Adrenal gland (tissue), 12 donors: Measurements from ENCODE around the gene ATXN7L1. TPM values are rescaled to one million over a fixed set of nuclear protein-coding genes. Genes with fewer than 3 reads are reported as not detected.

ENCODE experiments used
- DNase-seq, 7 donors: peaks; one replicate each; pipeline ENCODE4 v3.0.0-alpha.2; 2019 to 2020
- H3K27ac ChIP-seq, 5 donors: fragments of 200-600 bp; sonication (generic) in 4 of 5; 1 replicate in 3 of 5; 2 replicates in 2 of 5; pipeline versions ENCODE4 v1.5.1 to v1.8.0; 2016 to 2020; ENCODE audit warnings: mild to moderate bottlenecking in 1 of 5
- H3K27me3 ChIP-seq: fragments of 200-600 bp; 2 replicates; pipeline ENCODE4 v1.8.0; 2021
- H3K36me3 ChIP-seq, 2 donors: fragments of 200-600 bp; replicated peaks in 1 of 2; 1 replicate in 1 of 2; 2 replicates in 1 of 2; pipeline versions ENCODE4 v1.5.1 to v1.8.0; 2018 to 2022
- H3K4me1 ChIP-seq, 2 donors: fragments of 200-600 bp; replicated peaks in 1 of 2; 1 replicate in 1 of 2; 2 replicates in 1 of 2; pipeline versions ENCODE4 v1.5.1 to v1.8.0; 2018 to 2021
- H3K4me3 ChIP-seq, 4 donors: fragments of 200-600 bp; sonication (generic) in 3 of 4; one replicate each; pipeline ENCODE4 v1.5.1; 2016 to 2018
- H3K9me3 ChIP-seq, 3 donors: fragments of 200-600 bp; sonication (generic) in 1 of 3; replicated peaks in 1 of 3; 1 replicate in 2 of 3; 2 replicates in 1 of 3; pipeline versions ENCODE4 v1.5.1 to v1.8.0; 2016 to 2021
- CTCF ChIP-seq, 6 experiments: fragments of 450-650 bp in 4 of 6; fragments of 200-600 bp in 2 of 6; sonication (generic) in 1 of 6; IDR thresholded peaks; 1 replicate in 5 of 6; 2 replicates in 1 of 6; pipeline versions ENCODE4 v1.5.1 to v1.8.0; 2016 to 2021; ENCODE audit warnings: antibody characterized with exemption in 6 of 6, mild to moderate bottlenecking in 2 of 6, moderate library complexity in 1 of 6
- POLR2A ChIP-seq, 2 donors: fragments of 450-650 bp; IDR thresholded peaks; one replicate each; pipeline ENCODE4 v1.6.1; 2017; ENCODE audit warnings: antibody characterized with exemption in 2 of 2, mild to moderate bottlenecking in 2 of 2, moderate library complexity in 1 of 2
- WGBS, 4 donors: extraction: QIAGEN DNeasy Blood & Tissue Kit in 2 of 4; methylation state at CpG; one replicate each; pipeline versions ENCODE4 v1.1.5 to v1.1.7; 2013 to 2017; 5-methylcytosine and 5-hydroxymethylcytosine counted together
- intact Hi-C, 2 donors: fragments of 100-400 bp; cut with DNase I; formaldehyde crosslinking; loops; one replicate each; pipeline versions ENCODE4 v1.14.1 to v1.15.0; 2022 to 2023
- polyA plus RNA-seq, 3 donors: library from polyadenylated mRNA; stranded (reverse); fragments of 200-250 nt in 2 of 3; fragments of 350-450 nt in 1 of 3; fragmentation: Illumina TruSeq in 1 of 3; extraction: RNeasy Lipid Tissue Mini Kit (QIAGEN cat#74804) in 1 of 3; gene quantifications; one replicate each; pipeline ENCODE4 v1.2.3, GENCODE V29; 2013 to 2014
- total RNA-seq, 9 donors: library from RNA; depleted of rRNA in 4 of 9; stranded (reverse); fragments of >200 nt in 4 of 9; fragments of 120-200 nt in 1 of 9; fragmentation: NEBNext Ultra II Directional in 1 of 9; extraction: Animal tissue kit (Norgen Biotek cat#: 25700) in 1 of 9; gene quantifications; one replicate each; pipeline versions ENCODE4 v1.1.0 to v1.2.4, GENCODE V29; 2013 to 2023
- donor health status: healthy with polysubstance abuse.
- donor health status: Bipolar disorder and iron deficiency.
- donor health status: DM: yes; HTN: yes; CAD: no.
- donor health status: DM: no; HTN: no; CAD: no.
- donor health status: DM: no; HTN: no; CAD: no.
- donor health status: DM: yes; HTN: yes; CAD: no.

Gene ATXN7L1
- total and polyA plus RNA-seq, 12 donors = 3.6 to 24.6 (median 9.0) TPM

- H3K9me3 ChIP-seq = no peaks in the 10 kb centered on the region
- intact Hi-C loops = no loop called here
- no peak overlapping the region for H3K27ac ChIP-seq
- no peak overlapping the region for H3K4me3 ChIP-seq
- no peaks in the 10 kb centered on the region for H3K4me1 ChIP-seq
- H3K36me3 ChIP-seq = peaks cover 0 to 12% of the 10 kb centered on the region in 2 donors
- TF ChIP-seq CTCF (IDR thresholded peaks at IDR 0.05) = no peak
- no peak for TF ChIP-seq POLR2A (IDR thresholded peaks at IDR 0.05)
- 95 to 97% (median 96%) methylated on average over 15 of the region's 15 CpGs for WGBS, 4 donors
- H3K27me3 ChIP-seq = no peaks in the 10 kb centered on the region
- no peak for DNase-seq
These were observed 252.5 kb downstream of the ATXN7L1 start for GRCh38 chr7:105623906-105624305.

DNA sequence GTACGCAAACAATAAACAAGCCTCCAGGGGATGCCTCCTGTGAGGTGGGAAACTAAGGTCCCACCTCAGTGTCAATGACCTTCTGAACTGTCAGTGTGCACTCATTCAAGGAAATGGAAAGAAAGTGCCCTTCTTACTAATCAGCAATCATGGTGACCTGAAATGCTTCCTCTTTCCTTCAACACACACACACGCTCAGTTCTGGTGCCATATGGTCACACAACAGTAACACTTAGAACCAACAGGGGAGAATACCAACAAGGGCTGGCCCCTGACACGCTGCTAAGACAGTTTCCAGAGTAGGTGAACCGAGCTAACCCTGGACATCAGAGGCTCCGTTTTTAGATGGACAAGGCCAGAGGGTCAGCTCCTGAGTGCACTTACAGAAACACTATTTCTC is 253.0 kb downstream of the ATXN7L1 start:
- 81 to 88% (median 84%) methylated on average over 5 of the region's 5 CpGs for WGBS, 4 donors
- Histone ChIP-seq H3K9me3 (no peaks in the 10 kb centered on the region), H3K27ac (no peak overlapping the region), H3K27me3 (no peaks in the 10 kb centered on the region), H3K4me3 (no peak overlapping the region), H3K36me3 (peaks cover 0 to 12% of the 10 kb centered on the region in 2 donors), H3K4me1 (no peaks in the 10 kb centered on the region)
- TF ChIP-seq POLR2A (IDR thresholded peaks at IDR 0.05) (no peak), CTCF (IDR thresholded peaks at IDR 0.05) (no peak)
- intact Hi-C loops = no loop called here
- no peak for DNase-seq

GRCh38 chr7:105622106-105622731 is 254.2 kb downstream of the ATXN7L1 start:
- TF ChIP-seq POLR2A (IDR thresholded peaks at IDR 0.05) = no peak
- TF ChIP-seq CTCF (IDR thresholded peaks at IDR 0.05) = no peak
- DNase-seq = no peak
- Histone ChIP-seq H3K27ac (no peak overlapping the region), H3K9me3 (no peaks in the 10 kb centered on the region), H3K27me3 (no peaks in the 10 kb centered on the region), H3K4me1 (no peaks in the 10 kb centered on the region), H3K36me3 (peaks cover 0 to 12% of the 10 kb centered on the region in 2 donors), H3K4me3 (no peak overlapping the region)
- 91 to 92% (median 92%) methylated on average over 14 to 15 of the region's 15 CpGs for WGBS, 4 donors
- intact Hi-C loops = no loop called here

GRCh38 chr7:105621617-105622016 is 254.8 kb downstream of the ATXN7L1 start:
- 63 to 72% (median 66%) methylated on average over 3 of the region's 3 CpGs for WGBS, 4 donors
- TF ChIP-seq POLR2A (IDR thresholded peaks at IDR 0.05) = no peak
- no peak for TF ChIP-seq CTCF (IDR thresholded peaks at IDR 0.05)
- DNase-seq = peak in 4 of 7 donors; percentile 5 to 27 (median 21)
- intact Hi-C loops = no loop called here
- no peak overlapping the region for H3K27ac ChIP-seq
- H3K9me3 ChIP-seq = no peaks in the 10 kb centered on the region
- no peaks in the 10 kb centered on the region for H3K4me1 ChIP-seq
- no peak overlapping the region for H3K4me3 ChIP-seq
- H3K36me3 ChIP-seq = peaks cover 0 to 12% of the 10 kb centered on the region in 2 donors
- no peaks in the 10 kb centered on the region for H3K27me3 ChIP-seq
